PFSK-1 (cell line): ENCODE results near the gene NAA15.
A peak's percentile ranks its signal among the peaks of the same experiment; 100 is the strongest.

Experiments
- FOXP2 ChIP-seq: optimal IDR thresholded peaks from 2 replicates; pipeline ENCODE3; 2011; ENCODE audit warnings: borderline replicate concordance, control low read depth, inconsistent platforms; ENCODE audit not compliant: insufficient read depth; ENCODE audit errors: extremely low read length, extremely low read depth
- POLR2AphosphoS5 ChIP-seq: IDR thresholded peaks from 2 replicates; pipeline ENCODE4 v1.6.1; 2012; ENCODE audit warnings: low read depth, mild to moderate bottlenecking, control low read depth, low read length, moderate library complexity
- SIN3A ChIP-seq: IDR thresholded peaks from 2 replicates; pipeline ENCODE4 v1.6.1; 2012; ENCODE audit warnings: mild to moderate bottlenecking, low read length, moderate library complexity, borderline replicate concordance; ENCODE audit not compliant: insufficient read depth
- TAF1 ChIP-seq: IDR thresholded peaks from 2 replicates; pipeline ENCODE4 v1.6.1; 2012; ENCODE audit warnings: low read length, control low read depth, borderline replicate concordance; ENCODE audit not compliant: insufficient read depth
- TF ChIP-seq, protein P1 (sequence below), 2 experiments: IDR thresholded peaks; 2 replicates each; pipeline versions ENCODE4 v1.6.1 to v1.8.0; 2011 to 2012; ENCODE audit warnings: low read depth in 2 of 2, low read length in 2 of 2, control low read depth in 1 of 2, inconsistent platforms in 1 of 2, mild to moderate bottlenecking in 1 of 2, moderate library complexity in 1 of 2; ENCODE audit not compliant: insufficient read depth in 1 of 2

Gene NAA15

DNA sequence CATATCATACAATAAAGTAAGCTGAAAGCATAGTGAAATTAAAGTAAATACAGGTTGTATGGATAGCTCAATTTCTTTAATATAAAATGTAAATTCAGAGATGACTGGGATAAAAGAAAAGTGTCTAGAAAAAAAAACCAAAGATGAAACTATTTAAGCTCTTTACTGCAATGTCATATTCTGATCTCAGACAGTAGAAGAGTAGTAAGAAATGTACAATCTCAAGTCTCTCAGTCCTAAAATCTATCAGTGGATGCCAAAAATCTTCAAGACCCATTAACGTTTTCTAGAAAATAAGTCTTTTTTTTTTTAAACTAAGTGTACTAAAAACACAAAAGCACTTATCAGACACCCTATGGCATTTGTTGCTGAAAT lies 35.1 kb upstream of the NAA15 start:
- no peak for TF ChIP-seq TAF1
- TF ChIP-seq, protein P1, sequence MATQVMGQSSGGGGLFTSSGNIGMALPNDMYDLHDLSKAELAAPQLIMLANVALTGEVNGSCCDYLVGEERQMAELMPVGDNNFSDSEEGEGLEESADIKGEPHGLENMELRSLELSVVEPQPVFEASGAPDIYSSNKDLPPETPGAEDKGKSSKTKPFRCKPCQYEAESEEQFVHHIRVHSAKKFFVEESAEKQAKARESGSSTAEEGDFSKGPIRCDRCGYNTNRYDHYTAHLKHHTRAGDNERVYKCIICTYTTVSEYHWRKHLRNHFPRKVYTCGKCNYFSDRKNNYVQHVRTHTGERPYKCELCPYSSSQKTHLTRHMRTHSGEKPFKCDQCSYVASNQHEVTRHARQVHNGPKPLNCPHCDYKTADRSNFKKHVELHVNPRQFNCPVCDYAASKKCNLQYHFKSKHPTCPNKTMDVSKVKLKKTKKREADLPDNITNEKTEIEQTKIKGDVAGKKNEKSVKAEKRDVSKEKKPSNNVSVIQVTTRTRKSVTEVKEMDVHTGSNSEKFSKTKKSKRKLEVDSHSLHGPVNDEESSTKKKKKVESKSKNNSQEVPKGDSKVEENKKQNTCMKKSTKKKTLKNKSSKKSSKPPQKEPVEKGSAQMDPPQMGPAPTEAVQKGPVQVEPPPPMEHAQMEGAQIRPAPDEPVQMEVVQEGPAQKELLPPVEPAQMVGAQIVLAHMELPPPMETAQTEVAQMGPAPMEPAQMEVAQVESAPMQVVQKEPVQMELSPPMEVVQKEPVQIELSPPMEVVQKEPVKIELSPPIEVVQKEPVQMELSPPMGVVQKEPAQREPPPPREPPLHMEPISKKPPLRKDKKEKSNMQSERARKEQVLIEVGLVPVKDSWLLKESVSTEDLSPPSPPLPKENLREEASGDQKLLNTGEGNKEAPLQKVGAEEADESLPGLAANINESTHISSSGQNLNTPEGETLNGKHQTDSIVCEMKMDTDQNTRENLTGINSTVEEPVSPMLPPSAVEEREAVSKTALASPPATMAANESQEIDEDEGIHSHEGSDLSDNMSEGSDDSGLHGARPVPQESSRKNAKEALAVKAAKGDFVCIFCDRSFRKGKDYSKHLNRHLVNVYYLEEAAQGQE (IDR thresholded peaks at IDR 0.05; ENCODE audit: insufficient read depth in 1 of 2, low read depth in 2 of 2, low read length in 2 of 2): no peak
- no peak for TF ChIP-seq FOXP2

DNA sequence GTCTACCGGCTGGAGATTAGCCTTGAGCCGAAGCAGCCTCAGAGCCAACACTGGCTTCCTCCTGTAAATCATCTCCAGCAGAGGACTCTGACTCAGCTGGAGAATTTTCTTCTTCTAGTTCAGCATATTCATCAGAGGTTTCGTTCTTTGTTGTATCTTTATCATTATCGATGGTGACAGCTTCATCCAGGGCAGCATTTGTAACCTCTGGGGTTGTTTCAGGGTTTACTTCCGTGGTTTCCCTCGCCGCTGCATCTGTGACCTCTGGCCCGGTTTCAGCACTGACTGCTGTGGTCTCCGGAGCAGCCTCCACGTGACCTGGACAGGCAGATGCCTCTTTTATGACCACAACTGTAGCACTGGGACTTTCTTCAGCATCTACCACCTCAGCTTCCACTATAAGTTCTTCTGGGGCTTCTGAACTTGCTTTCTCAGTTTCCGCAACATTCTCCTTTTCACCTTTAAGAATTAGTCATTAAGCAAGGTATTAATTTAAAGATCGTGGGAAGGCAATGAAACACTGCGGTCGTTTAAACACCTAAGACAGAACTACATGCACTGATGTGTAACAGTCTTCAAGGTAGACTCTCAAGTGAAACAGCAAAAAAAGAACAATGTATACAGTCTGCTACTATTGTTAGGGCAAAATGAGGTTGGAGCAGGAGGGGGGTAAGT lies 34.6 kb upstream of the NAA15 start:
- TF ChIP-seq SIN3A: peak; percentile 80; the same call in 1 of the 2 replicates
- TF ChIP-seq POLR2AphosphoS5: no peak
- TF ChIP-seq TAF1: no peak
- TF ChIP-seq FOXP2: peak; percentile 90
- TF ChIP-seq, protein P1 (IDR thresholded peaks at IDR 0.05; ENCODE audit: insufficient read depth in 1 of 2, low read depth in 2 of 2, low read length in 2 of 2): peak in 1 of 2 experiments; percentile 69; a peak in 2 of 4 replicates

DNA sequence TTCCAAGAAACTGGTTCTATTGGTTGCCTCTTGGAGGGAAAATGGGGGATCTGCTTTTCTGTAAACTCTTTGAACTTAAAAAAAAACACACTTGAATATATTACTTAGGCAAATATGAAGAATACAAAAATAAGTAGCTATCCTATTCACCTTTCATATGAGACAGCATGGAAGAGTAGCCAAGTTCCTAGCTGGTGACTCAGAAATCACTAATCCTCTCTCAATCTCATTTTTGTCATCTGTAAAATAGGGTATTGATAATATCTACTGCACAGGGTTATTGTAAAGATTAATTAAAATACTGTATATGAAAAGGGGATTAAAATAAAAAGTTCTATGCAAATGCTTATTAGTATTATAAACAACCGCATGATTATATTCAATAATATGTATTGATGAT lies 34.0 kb upstream of the NAA15 start:
- TF ChIP-seq FOXP2: no peak
- no peak for TF ChIP-seq TAF1
- TF ChIP-seq SIN3A: no peak
- TF ChIP-seq POLR2AphosphoS5: no peak
- TF ChIP-seq, protein P1 (IDR thresholded peaks at IDR 0.05; ENCODE audit: insufficient read depth in 1 of 2, low read depth in 2 of 2, low read length in 2 of 2): no peak

DNA sequence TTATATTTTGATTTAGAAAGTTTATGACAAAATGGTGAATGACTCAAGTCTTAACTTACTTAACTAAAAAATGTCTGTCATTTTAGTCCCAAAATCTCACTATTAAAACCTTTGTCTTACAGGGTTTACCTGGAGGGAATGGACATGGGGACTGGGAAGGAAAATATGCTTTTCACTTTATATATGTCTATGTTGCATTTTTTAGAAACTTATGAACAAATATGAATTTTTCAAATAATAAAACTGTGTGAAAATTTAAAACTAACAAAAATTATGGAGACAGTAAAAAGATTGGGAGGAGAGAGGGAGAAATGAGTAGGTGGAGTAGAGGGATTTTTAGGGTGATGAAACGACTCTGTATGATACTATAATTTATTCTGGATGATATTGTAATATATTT lies 27.5 kb upstream of the NAA15 start:
- TF ChIP-seq, protein P1 (IDR thresholded peaks at IDR 0.05; ENCODE audit: insufficient read depth in 1 of 2, low read depth in 2 of 2, low read length in 2 of 2): no peak
- TF ChIP-seq TAF1 (no peak), POLR2AphosphoS5 (no peak), SIN3A (no peak), FOXP2 (no peak)

DNA sequence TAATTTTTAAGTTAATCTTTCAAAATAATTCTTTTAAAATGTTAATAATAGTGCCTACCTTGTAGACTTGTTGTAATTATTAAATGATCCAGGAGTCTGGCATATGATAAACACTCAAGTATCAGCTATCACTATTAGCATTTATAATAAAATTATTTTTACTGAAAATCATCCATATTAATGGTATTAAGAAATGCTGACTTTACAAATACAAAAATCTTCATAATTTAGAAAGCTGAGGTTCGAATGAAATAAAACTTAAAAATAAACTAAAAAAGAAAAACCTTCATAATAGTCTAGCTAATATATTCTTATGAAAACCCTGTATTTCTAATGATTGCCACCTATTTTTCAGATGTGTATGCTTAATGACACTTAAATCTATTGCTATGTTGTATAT lies 26.5 kb upstream of the NAA15 start:
- TF ChIP-seq SIN3A: no peak
- TF ChIP-seq, protein P1 (IDR thresholded peaks at IDR 0.05; ENCODE audit: insufficient read depth in 1 of 2, low read depth in 2 of 2, low read length in 2 of 2): no peak
- no peak for TF ChIP-seq TAF1
- no peak for TF ChIP-seq FOXP2
